NCI-H446 (cell line): Measurements from ENCODE around the gene RAD21L1.
A peak's percentile ranks its signal among the peaks of the same experiment; 100 is the strongest.

ENCODE experiments used
- DNase-seq, 2 experiments: peaks; one replicate each; lab custom pipeline; 2025; lab: John Stamatoyannopoulos, UW

RAD21L1 gene

DNA sequence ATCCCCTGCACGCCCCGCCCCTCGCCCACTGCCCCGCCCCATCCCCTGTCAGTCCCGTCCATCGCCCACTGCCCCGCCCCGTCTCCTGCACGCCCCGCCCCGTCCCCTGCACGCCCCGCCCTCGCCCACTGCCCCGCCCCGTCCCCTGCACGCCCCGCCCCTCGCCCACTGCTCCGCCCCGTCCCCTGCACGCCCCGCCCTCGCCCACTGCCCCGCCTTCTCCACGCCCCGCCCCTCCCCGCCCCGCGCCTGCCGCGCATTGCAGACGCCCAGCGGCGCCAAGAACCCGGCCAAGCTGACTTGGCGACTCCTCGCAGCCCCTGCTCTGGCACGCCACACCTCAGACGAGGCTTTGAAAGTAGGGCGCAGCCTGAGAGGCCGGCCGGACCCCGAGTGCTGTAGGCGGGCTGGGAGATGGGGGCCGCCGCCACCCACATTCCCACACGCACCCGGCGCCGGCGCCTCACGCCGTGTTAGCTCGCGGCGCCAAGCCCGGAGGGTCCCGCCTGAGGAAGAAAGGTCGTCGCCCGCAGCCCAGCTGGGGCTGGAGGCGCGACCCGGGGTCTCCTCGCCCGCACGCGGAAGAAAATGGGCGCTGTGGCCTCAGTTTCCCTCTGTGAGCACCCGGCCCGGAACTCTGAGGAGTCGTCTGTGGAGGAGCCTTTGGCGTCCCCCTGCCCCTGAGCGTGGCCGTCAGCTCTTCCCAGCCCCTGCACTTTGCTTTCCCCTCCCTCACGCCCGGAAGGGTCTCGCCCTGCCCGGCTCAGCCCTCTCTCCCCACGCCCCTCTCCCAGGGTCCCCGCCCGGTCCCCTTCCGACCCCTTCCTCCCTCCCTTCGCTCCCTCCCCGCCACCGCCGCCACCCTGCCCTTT lies at the start of gene RAD21L1:
TSS of gene RAD21L1 (plus strand) at position 262 of the 872 bp plus-strand sequence. CDS start 2,410 bp downstream, outside the sequence.
- peak in 1 of 2 experiments; percentile 82 for DNase-seq

DNA sequence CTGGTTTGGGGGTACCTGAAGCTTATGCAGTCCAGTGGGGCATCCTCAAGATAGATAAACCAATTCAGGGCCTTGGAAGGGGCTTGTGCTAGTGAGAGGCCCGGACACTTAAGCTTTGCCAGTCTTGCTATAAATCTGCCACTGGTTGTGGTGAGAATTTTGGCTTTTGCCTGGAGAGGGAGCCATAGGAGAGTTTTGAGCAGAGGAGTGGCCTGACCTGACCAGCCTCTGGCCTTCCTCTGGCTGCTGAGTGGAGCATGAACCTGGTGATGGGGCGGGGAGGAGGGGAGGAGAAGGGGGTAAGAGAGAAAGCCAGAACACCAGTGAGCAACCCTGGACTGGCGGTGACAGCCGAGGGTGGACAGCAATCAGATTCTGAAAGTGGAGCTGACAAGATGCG lies 48.2 kb upstream of the RAD21L1 start:
- DNase-seq = no peak

GRCh38 chr20:1178103-1178502 lies 47.7 kb upstream of the RAD21L1 start:
- DNase-seq = no peak

DNA sequence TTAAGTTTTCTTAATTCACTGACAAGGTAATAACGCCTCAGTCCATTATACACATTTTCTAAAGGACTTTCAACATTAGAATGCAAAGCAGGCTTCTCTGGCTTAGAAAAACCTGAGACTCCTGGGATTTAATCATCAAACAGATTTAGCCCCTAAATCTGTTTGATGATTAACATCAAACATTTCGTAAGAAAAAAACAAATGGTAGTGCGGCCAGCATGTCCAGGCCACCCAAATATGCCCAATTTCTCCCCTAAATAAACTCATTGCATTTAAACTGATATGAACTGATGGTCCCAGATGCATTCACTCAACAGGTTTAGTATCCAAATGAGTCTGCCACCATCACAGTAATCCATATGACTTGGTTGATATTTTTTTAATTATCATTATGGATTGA lies 47.2 kb upstream of the RAD21L1 start:
- DNase-seq = no peak

DNA sequence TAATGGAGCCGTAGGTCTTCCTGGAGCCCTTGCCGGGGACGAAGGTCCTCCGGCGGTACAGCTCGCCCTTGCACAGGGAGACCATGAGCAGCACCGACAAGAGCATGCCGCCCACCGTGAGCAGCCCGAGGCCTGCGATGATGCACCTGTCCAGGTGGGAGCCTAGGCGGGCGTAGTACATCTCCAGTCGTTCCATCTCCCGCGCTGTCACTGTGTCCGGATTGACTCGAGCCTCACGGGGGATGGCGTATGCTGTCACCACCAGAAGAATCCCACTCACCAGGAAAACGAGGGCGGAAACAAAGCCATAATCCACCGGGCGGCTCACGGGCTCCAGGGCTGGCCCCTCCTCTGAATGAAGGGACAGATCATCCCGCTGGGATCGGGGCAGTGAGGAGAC lies 44.9 kb upstream of the RAD21L1 start:
- DNase-seq = no peak

- no peak for DNase-seq
Observed at GRCh38 chr20:1182106-1182505, 43.7 kb upstream of the RAD21L1 start.

- DNase-seq = no peak
Observed at GRCh38 chr20:1183153-1183552, 42.7 kb upstream of the RAD21L1 start.

DNA sequence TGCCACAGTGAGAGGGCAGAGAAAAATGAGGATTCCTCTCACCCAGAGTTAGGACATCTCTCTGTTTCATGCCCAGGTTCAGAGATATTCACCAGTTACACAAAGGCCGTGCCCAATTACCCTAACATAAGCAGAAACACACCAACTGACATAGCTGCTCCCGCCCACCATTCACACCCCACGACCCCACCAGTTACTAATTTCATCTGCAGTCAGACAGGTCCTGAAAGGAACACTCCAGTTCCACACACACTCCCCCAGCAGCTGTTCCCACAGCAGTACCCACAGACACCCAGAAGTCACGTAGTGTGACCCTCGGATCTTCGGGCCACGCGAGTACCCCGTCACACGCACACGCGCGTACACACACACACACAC lies 41.6 kb upstream of the RAD21L1 start:
- no peak for DNase-seq

DNA sequence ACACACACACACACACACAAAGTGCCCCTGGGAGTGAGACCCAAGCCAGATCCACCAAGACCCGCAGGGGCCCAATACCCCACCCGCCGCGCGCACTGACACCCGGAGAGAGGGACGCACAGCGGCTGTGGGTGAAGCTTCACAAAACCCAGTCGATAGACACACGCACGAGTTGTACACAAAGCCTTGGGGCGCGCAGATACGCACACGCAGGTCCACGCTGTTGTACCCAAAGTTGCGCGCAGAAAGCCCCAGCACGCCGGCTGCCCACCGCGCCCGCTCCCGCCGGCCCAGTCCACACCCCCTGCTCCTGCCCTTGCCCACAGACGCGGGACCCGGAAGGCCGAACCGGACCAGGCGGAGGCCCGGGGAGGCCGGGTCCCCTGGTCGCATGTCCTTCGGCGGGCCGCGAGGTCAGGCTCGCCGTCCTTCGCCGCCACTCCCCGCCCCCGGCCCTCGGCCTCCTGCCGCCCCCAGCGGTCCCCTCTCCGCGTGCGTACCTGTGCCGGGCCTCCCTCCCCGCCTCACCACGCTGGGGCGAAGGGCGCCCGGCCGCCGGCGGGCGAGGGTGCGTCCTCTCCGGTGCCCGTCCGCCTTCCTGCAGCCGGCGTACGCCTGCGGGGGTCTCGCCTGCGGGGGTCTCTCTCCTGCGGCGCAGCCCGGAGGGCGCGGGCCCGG lies 41.1 kb upstream of the RAD21L1 start, which contains the start of gene TMEM74B:
TSS of gene TMEM74B (minus strand) at position 344 of the 678 bp plus-strand sequence. CDS start 1,180 bp downstream, outside the sequence.
- no peak for DNase-seq

DNA sequence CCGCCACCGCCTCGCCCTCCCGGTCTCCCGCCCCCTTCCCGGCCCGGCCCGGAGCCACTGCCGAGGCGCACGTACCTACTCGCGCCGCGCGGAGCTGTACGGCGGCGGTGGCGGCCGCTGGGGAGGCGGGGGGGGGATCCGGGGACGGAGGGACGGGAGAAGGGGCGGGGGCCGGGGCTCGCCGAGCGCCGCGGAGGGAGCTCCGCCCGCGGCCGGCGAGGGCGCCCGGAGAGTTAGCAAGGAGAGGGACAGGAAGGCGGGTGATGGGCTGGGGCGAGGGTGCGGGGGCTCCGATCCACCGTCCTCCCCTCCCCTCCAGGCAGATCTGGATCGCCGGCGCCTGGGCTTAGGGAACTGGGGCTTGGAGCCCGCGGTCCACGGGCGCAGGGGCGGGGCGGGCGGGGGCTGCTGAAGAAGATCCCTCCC lies 40.5 kb upstream of the RAD21L1 start:
- DNase-seq = no peak

DNA sequence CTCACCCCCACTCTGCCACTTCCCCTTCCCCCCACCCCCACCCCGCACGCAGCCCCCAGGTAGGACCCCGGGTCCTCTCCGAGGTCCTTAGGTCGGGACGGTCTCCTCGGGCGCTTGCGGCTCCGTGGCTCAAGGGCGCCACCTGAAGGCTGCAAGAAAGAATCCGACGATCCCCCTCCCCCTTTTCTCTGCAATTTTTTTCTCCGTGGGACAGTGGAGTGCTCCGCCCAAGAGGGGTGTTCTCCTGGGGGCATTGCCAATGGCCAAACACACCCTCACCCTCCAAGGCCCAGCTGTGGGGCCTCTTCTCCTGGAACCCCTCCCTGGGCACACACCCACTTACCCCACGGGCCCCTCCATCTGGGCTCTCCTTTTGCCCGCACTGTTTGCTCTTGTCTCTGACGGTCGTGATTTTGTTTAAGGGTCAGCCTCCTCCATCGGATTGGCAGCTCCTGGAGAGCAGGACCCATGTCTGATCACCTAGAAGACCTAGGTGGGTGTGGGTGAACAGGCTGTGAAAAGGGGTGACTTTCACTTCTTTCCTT lies 40.0 kb upstream of the RAD21L1 start:
- DNase-seq = peak in 1 of 2 experiments; percentile 39

- DNase-seq = no peak
Observed at GRCh38 chr20:1186367-1186991, 39.4 kb upstream of the RAD21L1 start.

- DNase-seq = no peak
Observed at GRCh38 chr20:1187605-1188171, 38.2 kb upstream of the RAD21L1 start.

GRCh38 chr20:1188347-1188746 lies 37.5 kb upstream of the RAD21L1 start:
- no peak for DNase-seq

DNA sequence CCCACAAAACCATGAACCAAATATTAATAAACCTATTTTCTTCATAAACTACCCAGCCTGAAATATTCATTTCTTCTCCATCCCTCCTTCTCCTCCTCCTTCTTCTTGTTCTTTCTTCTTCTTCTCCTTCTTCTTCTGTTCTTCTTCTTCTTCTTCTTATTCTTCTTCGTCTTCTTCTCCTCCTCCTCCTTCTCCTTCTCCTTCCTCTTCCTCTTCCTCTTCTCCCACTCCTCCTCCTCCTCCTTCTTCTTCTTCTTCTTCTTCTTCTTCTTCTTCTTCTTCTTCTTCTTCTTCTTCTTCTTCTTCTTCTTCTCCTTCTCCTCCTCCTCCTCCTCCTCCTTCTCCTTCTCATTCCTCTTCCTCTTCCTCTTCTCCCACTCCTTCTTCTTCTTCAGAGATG lies 36.0 kb upstream of the RAD21L1 start:
- no peak for DNase-seq

DNA sequence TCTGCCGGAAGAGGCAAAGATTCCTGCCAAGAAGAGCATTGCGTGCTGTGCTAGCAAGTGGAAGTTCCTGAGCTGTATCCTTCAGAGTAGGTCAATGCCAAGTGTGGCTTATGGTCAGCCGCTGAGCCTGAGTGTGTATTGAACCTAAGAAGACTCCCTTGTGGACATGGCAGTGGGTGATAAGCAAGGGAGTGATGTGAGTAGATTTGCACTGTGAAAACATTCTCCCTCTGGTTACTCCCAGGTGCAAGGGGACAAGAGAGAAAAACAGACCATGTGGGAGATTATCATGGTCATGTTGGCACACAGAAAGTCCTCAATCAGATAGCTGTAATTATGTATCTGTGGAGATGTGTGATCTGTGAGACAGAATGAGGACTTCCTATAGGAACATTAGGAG lies 35.0 kb upstream of the RAD21L1 start:
- no peak for DNase-seq

DNA sequence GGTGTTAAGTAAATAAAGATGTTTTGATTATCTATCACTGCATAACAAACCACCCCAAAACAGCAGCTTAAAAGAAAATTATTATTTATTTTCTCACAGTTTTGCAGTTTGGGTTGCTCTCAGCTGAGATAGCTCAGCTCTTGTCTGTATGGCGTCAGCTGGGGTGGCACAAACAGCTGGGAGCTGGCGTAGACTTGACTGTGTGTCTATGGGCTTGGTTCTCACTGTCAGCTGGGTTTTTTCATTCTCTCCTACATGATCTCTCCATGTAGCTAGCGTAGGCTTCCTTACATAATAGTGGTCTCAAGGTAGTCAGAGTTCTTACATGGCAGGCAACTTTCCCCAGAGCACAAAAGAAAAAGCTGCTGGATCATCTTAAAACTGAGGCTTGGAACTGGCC lies 34.5 kb upstream of the RAD21L1 start:
- DNase-seq = no peak

DNA sequence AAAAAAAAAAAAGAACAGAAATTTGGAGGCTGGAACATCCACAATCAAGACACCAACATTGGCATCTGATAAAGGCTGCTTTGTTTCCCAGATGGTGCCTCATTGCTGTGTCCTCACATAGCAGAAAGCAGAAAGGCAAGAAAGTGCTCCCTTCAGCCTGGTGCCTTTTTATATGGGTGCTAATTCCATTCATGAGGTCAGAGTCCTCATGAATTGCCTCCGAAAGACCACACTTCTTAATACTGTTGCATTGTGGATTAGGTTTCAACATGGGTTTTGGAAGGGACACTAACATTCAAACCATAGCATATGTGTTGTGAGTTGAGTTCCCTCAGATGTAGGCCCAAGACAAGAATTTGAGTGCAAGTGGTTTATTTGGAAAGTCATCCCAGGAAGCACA lies 30.6 kb upstream of the RAD21L1 start:
- no peak for DNase-seq

DNA sequence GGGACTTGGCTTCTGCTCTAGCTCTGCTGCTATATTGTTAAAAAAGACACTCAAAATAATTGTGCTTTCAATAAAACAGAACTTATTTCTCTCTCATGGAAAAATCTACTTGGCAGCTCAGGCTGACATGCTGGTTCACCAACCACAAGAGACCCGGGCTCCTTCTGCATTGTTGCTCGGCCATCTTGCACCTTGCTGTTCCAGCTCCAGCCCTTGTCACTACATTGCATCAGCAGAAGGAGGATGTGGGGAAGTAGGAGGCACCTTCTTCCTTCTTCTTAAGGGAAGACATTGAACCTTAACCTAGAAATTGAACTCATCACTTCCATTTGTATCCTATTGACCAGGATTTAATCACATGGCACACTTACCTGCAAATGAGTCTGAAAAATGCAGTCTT lies 29.2 kb upstream of the RAD21L1 start:
- DNase-seq = no peak

- DNase-seq = no peak
Observed at GRCh38 chr20:1197801-1198200, 28.0 kb upstream of the RAD21L1 start.

GRCh38 chr20:1198751-1199150 lies 27.1 kb upstream of the RAD21L1 start:
- DNase-seq = no peak

- no peak for DNase-seq
Observed at GRCh38 chr20:1199212-1199873, 26.5 kb upstream of the RAD21L1 start.
